Stimulated activated CD8-positive, alpha-beta memory T cell treated with anti-CD3 and anti-CD28 coated beads, Interleukin-12 subunit alpha, Interleukin-12 subunit beta, amount 100 ng/mL, for 24 hours (primary cell): ENCODE data around the gene AKR1B15.
"Not testable (repeated sequence)": the region's sequence is repeated elsewhere in the genome, so short reads cannot be mapped to it uniquely, and the experiment has no call there.

Experiments used
- DNase-seq: peaks from one replicate; pipeline ENCODE4 v3.0.0-alpha.2; 2020; ENCODE audit errors: extremely low read depth

The AKR1B15 gene

DNA sequence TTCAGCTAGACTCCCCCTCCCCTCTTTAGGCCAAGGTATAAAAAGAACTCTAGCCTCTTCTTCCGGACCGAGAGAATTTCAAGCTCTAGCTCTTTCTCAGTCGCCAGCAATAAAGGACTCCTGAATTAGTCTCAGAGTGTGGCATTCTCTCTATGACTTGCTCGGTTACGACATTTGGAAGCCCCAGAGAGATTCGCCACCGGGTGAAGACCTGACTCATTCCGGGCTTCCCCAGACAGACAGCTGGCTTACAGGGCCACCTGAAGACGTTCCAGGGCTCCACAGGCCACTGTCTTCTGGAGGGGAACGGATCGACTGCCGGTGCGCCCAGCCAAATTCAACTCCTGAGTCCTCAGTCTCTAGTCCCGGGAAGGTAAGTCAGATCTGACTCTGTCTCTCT is at the start of gene AKR1B15:
Gene AKR1B15, plus strand, starts transcription at position 234 of the 400 bp plus-strand sequence. CDS start 15,510 bp downstream, outside the sequence.
- DNase-seq: no peak

DNA sequence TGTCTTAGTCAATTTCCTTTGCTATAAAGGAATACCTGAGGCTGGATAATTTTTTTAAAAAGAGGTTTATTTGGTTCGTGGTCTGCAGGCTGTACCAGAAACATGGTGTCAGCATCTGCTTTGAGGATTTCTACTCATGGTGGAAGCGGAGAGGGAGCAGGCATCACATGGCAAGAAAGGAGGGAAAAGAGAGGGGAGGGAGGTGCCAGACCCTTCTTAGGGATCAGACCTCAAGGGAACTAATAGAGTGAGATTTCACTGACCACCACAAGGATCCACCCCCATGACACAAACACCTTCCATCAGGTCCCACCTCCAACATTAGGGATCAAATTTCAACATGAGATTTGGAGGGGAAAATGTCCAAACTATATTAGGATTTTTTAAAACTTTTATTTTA is 48.5 kb upstream of the AKR1B15 start:
- no peak for DNase-seq

DNA sequence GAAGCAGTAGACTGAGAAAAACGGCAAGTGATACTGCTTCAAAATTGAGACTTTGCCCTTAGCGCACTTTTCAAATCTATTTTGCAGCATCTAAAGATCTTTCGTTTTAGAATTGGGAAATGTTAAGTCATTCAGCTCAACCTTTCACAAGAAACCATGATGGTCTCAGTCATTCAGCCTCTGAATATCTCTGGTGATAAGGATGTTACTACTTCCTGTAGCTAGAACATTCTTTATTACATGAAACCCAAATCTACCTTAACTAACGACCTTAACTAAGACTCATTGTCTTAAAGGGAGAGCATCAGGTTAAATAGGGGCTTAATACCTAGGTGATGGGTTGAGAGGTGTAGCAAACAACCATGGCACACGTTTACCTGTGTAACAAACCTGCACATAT is 47.9 kb upstream of the AKR1B15 start:
- DNase-seq: no peak

DNA sequence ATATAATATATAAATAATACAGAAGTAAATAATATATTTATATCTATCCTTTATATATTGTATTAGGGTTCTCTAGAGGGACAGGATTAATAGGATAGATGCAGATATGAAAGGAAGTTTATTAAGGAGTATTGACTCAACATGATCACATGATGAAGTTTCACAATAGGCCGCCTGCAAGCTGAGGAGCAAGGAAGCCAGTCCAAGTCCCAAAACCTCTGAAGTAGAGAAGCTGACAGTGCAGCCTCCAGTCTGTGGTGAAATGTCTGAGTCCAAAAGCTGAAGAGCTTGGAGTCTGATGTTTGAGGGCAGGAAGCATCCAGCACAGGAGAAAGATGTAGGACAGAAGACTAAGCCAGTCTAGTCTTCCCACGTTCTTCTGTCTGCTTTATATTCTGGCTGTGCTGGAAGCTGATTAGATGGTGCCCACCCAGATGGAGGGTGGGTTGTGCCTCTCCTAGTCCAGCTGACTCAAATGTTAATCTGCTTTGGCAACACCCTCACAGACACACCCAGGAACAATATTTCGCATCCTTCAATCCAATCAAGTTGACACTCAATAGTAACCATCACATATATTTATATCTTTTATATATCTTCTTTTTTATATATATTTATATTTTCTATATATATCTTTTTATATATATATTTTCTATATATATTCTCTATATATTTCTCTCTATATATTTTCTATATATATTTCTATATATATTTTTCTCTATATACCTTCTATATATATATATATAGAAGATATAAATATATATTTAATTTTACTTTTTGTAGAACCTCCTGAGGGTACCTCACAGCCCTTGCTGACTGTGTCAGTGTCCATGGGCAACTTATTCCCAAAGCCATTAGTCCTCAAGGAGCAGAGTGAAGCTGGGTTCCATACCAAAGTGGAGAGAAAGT is 46.2 kb upstream of the AKR1B15 start:
- no peak for DNase-seq

DNA sequence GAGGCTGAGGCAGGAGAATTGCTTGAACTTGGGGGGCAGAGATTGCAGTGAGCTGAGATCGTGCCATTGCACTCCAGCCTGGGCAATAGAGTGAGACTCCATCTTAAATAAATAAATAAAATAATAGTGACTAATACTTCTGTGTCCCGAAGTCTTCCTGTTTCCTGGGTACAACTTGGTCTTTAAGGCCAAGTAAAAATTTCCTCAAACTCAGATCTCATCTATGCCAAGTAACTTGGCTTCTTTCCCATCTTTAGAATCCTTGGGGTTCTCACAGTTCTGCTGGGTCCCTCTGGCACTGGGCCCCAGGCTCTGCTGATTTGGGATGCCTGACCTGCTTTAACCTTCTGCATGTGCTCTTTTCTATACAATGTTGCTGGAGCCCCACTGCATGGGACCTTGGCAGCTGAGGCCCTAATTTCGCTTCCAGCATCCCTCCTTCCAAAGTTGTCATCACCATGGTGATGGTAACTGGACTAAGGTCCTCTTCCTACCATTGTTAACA is 44.2 kb upstream of the AKR1B15 start:
- no peak for DNase-seq

DNA sequence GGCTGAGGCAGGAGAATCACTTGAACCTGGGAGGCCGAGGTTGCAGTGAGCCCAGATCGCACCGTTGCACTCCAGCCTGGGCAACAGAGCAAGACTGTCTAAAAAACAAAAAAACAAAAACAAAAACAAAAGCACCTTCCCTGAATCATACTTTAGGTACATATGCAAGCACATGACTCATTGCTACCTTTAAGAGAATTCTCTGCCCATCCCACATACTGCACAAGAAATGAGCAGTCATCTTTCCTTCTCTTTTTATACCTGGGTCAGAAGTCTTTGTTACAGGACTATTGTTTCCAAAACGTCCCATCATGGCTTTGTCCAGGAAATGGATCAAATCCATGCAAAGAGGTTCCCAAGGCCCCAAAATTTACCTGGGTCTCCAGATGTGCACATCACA is 43.1 kb upstream of the AKR1B15 start:
- DNase-seq: no peak

DNA sequence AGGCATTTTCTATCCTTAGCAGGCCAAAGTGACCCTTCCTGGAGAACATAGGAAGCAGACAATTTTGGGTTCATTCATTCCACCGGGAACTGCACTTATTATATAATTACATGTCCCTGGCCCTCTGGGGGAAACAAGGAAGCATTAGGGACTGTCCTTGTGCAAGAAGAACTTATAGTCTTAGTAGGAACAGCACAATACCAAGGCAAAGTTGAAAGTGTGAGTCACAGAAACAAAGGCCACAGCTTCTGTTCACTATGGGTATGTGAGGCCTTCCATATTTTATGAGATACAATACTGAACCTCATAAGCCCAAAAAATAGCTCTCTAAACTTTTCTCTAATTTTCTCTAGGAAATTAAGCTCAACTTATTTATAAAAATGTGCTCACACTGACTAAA is 39.9 kb upstream of the AKR1B15 start:
- no peak for DNase-seq

DNA sequence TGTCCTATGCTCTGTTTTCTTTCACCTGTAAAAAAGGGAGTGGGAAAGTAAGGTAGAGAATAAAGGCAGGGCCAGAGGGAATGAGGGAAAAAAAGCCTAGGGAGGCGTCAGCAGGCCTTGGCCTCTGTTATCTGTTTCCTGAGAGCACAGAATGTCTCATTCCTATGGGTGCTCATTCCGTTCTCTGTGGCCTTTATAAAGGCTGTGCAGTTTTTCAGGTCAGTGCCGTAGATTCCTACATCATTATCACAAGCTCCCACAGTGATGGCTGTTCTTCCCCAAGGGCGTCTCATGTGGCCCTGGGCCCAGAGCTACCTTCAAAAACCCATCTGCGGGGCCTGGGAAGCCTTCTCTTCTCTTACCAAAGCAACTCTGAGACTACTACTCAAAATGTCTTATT is 38.3 kb upstream of the AKR1B15 start:
- no peak for DNase-seq

DNA sequence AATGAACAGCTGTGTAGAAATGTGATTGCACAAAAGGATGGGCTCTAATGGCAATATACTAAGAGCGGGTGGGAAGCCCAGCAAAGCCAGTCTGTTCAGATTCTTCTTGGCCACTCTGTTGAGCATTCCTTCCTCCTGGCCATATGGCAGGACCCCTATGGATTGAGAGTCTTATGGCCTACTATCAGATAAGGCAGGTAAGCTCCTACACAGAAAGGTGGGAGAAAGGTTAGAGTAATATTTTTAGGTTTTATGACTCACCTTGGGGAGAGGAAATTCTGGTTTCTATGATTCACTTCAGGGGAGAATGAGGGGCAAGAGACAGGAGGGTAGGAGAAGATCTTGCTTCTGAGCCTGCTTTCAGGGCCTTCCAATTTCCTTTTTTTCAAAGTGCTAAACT is 36.6 kb upstream of the AKR1B15 start:
- DNase-seq: no peak

DNA sequence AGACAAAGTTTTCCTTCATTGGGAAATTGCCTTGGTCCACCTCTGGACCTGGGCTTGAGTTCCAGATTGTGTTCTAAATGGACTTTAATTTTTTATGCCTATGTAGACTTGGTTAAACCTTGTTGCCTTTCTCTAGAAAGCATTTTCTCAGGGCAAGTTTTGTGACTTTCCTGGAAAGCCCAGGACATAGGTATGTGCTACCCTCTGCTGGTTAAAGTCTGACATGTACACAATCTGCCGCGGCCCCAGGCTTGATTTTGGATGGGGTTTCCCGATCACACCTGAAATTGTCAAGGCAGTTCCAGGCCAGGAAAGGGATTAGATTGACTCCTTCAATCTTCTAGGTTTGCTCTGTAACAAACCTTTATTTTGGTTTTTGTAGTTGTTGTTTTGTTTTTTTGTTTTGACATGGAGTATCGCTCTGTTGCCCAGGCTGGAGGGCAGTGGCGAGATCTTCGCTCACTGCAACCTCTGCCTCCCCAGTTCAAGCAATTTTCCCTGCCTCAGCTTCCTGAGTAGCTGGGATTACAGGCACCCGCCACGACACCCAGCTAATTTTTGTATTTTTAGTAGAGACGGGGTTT is 35.6 kb upstream of the AKR1B15 start:
- DNase-seq: no peak

DNA sequence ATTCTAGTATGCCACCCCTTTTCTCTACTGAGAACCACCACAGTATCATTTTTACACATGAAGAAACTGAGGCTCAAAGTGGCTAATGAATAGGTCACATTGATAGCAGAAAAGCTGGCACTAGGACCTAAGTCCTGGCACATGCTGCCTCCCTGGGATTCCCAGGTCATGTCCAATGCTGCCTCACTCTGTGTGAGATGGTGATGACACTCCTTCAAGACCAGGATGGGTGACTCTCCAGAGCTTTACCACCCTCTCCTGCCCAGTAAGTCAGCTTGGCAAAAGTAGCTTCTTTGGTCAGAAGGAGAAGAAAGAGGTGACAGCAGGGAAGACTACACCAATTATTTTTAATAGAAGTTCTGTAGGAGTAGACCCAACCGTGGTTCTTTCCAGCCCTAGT is 34.8 kb upstream of the AKR1B15 start:
- DNase-seq: no peak

DNA sequence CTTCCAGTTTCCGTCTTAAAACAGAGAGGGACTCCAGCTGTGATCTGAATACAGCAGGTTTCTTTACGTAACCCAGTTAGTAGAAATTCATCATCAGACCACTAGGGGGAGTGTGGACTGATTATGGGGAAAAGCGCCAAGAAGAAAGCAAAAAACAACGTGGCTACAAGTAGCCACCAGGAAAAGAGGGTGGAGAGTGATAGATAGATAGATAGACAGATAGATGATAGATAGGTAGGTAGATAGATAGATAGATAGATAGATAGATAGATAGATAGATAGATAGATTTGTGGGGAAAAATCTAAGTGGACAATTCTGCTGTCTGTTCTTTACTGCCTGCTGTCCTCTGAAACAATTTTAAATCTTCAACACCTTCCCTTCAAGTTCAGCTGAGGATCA is 34.2 kb upstream of the AKR1B15 start:
- DNase-seq: no peak

DNA sequence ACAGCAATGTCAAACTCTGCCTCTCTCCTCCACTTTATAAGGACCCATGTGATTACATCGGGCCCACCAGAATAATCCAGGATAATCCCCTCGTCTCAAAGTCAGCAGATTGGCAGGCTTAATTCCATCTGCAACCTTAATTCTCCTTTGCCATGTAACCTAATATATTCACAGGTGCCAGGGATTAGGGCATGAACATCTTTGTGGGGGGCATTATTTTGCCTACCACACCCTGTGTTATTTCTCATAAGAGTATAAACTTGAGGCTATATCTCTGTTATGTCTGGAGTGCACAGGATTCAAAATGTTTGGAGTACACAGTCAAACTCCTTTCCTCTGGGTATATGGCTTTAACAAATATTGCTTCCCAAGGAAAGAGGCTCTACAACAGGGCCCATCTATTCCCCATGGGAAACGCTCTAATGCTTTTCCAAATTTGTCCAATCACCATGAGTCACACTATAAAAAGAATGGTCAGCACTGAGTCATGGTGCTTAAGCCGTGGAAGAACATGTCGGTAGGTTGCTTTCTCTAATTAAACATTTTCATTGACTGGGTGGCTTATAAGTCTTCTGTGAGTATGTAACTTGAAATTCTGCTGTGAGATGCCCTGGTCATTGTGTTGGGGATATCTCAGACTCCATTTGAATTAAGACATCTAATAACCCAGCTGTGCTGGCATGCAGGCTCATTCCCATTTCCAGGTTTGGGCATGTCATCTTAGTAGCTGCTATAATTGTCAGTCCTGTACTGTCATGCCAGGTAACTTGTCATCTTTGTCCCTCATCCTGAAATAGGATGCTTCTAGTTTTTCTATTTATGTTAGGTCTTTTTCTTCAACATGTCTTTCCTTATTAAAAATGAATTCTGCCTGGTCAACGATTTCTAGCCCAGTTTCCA is 33.1 kb upstream of the AKR1B15 start:
- no peak for DNase-seq

DNA sequence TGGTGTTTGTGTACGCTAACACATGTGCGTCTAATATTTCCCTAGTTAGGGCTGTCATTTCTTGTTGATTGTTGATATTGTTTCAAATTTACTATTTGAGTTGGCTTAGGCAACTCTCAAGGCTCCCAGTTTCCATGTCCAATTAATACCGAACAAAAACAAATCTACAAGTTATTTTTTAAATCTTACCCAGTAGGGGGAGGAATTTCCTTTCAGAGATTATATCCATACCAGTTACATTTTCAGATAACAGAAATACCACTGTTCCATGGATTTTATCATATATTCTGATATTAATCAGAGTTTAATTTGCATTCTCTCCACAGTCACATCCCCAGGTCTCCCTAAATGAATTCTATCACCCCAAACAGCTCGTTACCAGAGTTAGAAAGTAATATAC is 28.8 kb upstream of the AKR1B15 start:
- no peak for DNase-seq

DNA sequence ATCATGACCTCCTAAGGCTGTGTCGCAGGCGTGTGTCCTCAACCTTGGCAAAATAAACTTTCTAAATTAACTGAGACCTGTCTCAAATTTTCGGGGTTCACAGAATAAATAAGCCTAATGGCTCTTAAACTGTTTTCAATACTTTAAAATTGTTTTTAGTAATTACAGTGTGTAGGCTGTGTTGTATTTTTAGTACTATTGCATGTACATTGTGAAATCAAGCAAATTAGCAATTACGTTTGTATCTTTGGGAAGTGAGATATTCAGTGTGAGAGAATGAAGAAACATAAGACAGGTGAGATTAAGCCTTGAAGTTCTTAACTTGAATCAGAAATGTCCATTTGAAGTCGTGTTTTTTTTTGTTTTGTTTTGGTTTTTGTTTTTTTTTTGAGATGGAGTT is 26.3 kb upstream of the AKR1B15 start:
- no peak for DNase-seq

DNA sequence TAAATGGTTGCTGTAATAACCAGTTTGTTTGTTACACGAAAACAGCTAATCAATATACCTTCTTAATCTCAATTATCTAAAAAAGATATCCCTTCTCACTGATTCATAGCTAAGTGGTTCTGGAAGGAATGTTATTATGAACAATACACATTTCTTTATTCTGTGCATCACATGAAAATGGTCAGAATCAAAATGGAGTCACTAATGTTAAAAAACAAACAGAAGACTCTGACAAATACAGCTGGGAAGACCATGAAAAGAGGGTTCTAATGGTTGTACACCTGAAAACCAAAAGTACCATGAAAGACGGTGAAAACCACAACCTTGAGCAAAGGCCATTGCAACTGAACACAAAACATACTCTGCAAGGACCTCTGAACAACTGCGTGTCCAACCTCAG is 23.5 kb upstream of the AKR1B15 start:
- DNase-seq: not testable (repeated sequence)

DNA sequence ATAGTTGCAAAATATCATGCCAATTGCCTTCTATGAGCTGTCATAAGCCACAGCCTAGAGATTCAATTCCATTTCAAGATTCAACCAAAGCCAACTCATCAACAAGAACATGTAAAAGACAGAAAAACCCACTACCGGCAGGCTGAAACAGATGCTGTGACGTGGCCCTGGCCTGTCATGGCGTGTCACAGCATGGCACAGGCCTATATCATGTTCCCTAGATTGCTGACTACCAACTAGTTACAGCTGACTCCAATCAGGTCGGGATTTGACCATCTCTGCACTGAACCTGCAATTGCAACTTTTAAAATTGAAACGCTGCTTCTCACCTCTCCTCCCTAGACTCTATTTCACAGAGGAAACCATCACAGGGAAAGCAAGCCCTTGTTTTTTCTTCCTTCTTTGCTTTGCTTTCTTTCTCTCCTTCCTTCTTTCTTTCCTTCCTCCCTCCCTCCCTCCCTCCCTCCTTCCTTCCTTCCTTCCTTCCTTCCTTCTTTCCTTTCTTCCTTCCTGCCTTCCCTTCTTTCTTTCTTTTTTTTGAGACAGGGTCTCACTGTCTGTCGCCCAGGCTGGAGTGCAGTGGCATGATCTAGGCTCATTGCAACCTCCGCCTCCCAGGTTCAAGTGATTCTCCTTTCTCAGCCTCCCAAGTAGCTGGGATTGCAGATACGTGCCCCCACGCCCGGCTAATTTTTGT is 22.2 kb upstream of the AKR1B15 start:
- not testable (repeated sequence) for DNase-seq

DNA sequence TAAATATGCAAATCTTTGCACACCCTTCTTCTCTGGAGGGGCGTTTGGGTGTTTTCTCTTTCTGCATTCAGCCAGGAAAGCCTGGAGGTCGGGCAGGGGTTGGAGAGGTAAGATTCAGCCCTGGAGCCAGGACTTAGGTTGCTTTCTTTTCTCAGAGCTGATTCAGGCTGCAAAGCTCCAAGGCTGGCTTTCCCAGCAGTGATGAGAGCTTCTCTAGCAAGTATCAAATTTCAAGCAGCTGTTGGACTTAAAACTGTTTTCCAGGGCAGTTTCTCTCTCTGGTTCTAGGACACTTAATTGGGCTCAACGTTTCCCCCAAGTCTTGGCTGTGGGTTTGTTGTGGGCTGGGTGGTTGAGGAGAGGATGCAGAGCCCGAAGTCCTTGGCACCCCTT is 20.9 kb upstream of the AKR1B15 start:
- DNase-seq: no peak

DNA sequence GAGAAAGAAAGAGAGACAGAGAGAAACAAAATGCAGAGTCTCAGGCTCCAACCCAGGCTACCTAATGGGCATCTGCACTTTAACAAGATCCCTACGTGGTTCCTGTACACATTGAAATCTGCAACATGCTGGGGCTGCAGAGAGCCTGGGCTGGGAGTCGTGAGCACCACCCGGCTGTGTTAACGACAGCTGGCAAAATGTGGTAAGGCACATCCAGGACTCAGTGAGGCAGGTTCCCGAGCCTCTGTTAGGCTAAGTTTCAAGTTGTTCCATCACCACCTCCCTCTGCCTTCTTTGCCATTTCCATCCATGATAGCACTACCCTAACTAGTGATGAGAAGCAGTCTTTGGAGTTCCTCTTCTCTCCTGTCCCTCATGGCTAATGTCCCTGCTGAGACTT is 20.2 kb upstream of the AKR1B15 start:
- no peak for DNase-seq

DNA sequence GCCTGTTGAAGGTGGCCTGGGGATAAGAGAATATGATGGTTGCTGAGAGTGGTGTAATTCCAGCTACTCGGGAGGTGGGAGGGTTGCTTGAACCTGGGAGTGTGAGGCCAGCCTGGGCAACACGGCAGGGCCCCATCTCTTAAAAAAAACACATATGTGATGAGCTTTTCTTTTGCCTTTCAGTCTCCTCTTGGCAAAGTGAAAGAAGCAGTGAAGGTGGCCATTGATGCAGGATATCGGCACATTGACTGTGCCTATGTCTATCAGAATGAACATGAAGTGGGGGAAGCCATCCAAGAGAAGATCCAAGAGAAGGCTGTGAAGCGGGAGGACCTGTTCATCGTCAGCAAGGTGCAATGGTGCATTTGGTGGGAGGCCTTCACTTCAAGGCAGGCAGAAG is 18.4 kb upstream of the AKR1B15 start:
- no peak for DNase-seq

DNA sequence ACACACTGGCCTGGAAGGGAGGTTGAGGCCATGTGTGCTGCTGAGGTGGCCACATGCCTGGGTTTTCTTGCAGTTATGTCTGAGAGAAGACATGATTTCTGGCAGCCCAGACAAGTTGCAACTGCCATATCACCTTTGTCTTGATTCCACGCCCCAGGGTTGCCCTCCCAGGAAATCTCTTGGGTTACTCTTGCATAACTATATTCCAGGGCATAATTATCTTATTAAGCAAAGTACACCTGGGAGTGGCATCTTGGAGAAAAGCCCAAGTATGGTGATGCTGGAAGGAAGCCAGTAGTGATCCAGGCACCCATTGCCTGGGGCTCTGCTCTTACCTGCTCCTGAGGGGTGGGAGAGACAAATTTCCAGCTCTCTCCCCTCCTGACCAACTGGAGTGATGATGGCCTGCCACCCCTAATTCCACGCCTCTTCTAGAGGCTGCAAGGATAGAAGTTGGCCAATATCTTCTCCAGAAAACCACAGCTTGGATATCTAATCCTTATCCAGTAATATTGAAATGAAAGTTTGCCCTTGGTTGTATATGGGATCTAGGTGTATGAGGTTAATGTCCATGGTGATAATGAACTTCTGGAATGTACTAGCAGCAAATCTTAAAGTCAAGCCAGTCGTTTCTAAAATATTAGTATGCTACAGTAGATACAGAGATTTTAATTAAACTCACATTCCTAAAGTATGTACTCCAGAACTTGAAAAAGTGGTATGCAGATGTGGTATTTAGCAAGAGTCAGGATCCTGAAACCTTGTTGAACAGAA is 16.5 kb upstream of the AKR1B15 start:
- no peak for DNase-seq
